ENCODE data around the gene BEND5.

DNA sequence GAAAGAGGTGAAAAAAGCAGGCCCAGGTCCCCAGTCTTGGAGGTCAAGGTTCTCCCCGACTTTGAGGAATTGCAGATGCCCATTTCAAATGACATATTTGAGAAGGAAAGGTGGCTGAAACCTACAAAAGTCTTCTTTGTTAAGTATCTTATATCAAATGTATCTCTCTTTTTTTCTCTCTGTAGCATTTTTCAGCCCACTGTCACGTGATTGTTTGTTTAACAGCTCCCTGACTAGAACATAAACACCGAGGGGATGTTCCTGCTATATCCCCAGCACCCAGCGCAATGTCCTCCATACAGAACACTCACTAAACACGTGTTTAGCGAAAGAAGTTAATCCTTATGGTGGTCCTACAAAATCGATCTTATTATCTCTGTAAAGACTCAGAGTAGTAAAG lies 27.6 kb downstream of the BEND5 start:
- TF ChIP-seq, protein P1, sequence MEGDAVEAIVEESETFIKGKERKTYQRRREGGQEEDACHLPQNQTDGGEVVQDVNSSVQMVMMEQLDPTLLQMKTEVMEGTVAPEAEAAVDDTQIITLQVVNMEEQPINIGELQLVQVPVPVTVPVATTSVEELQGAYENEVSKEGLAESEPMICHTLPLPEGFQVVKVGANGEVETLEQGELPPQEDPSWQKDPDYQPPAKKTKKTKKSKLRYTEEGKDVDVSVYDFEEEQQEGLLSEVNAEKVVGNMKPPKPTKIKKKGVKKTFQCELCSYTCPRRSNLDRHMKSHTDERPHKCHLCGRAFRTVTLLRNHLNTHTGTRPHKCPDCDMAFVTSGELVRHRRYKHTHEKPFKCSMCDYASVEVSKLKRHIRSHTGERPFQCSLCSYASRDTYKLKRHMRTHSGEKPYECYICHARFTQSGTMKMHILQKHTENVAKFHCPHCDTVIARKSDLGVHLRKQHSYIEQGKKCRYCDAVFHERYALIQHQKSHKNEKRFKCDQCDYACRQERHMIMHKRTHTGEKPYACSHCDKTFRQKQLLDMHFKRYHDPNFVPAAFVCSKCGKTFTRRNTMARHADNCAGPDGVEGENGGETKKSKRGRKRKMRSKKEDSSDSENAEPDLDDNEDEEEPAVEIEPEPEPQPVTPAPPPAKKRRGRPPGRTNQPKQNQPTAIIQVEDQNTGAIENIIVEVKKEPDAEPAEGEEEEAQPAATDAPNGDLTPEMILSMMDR (IDR thresholded peaks at IDR 0.05): no peak
- no peak for TF ChIP-seq POLR2A (IDR thresholded peaks at IDR 0.05)
